SK-N-SH (cell line): ENCODE results near the gene ARHGAP44. TPM values are rescaled to one million over a fixed set of nuclear protein-coding genes. Genes with fewer than 3 reads are reported as not detected.

ENCODE experiments used
- CTCF ChIA-PET: fragments of 300-600, 350-600 bp; formaldehyde crosslinking; extraction: SDS; loops from one replicate; lab custom pipeline; 2021; lab: Yijun Ruan, JAX
- POLR2A ChIA-PET: fragments of 350-600 bp; sonication (Branson Sonifier 250); formaldehyde crosslinking; extraction: SDS; loops from one replicate; lab custom pipeline; 2020; ENCODE audit warnings: antibody characterized with exemption, inconsistent platforms; lab: Yijun Ruan, JAX
- DNase-seq: peaks from one replicate; pipeline ENCODE4 v3.0.0; 2012
- H2AFZ ChIP-seq: fragments of 200-600 bp; sonication (generic); 2 replicates; pipeline ENCODE4 v1.8.1; 2016; ENCODE audit warnings: antibody characterized with exemption, mild to moderate bottlenecking, low read depth
- H3F3A ChIP-seq: fragments of 200-600 bp; sonication (generic); replicated peaks from 2 replicates; pipeline ENCODE3; 2016; ENCODE audit warnings: antibody characterized with exemption, mild to moderate bottlenecking; ENCODE audit not compliant: insufficient read depth
- H3K27ac ChIP-seq, 2 experiments: fragments of 200-500 bp in 1 of 2; fragments of 200-600 bp in 1 of 2; sonication (Bioruptor generic) in 1 of 2; sonication (generic), shearing (Covaris generic) in 1 of 2; 2 replicates each; pipeline versions ENCODE4 v1.5.1 to v1.6.1; 2014 to 2016; ENCODE audit warnings: low read depth in 2 of 2, inconsistent platforms in 1 of 2, low read length in 1 of 2, mild to moderate bottlenecking in 1 of 2, mixed read lengths in 1 of 2
- H3K27me3 ChIP-seq: fragments of 200-600 bp; sonication (generic), shearing (Covaris generic); 2 replicates; pipeline ENCODE4 v1.6.1; 2016; ENCODE audit warnings: mixed run types; ENCODE audit not compliant: insufficient read depth
- H3K36me3 ChIP-seq, 2 experiments: fragments of 200-500 bp in 1 of 2; fragments of 200-600 bp in 1 of 2; sonication (Bioruptor generic) in 1 of 2; sonication (generic) in 1 of 2; replicated peaks in 1 of 2; 2 replicates each; pipeline versions ENCODE3 to v1.5.1; 2014 to 2016; ENCODE audit warnings: low read length in 1 of 2, mild to moderate bottlenecking in 1 of 2; ENCODE audit not compliant: insufficient read depth in 2 of 2, control insufficient read depth in 1 of 2
- H3K4me1 ChIP-seq, 2 experiments: fragments of 200-500 bp in 1 of 2; fragments of 200-600 bp in 1 of 2; sonication (Bioruptor generic) in 1 of 2; sonication (generic), shearing (Covaris generic) in 1 of 2; 2 replicates each; pipeline versions ENCODE4 v1.5.1 to v1.6.1; 2014 to 2016; ENCODE audit warnings: low read depth in 1 of 2, low read length in 1 of 2, mixed run types in 1 of 2; ENCODE audit not compliant: insufficient read depth in 2 of 2, control insufficient read depth in 1 of 2
- H3K4me2 ChIP-seq: fragments of 200-600 bp; sonication (generic), shearing (Covaris generic); 2 replicates; pipeline ENCODE4 v1.6.1; 2017; ENCODE audit warnings: mixed run types
- H3K4me3 ChIP-seq, 2 experiments: fragments of 200-500 bp in 1 of 2; fragments of 200-600 bp in 1 of 2; sonication (Bioruptor generic) in 1 of 2; sonication (generic), shearing (Covaris generic) in 1 of 2; 2 replicates each; pipeline versions ENCODE4 v1.5.1 to v1.8.1; 2014 to 2016; ENCODE audit warnings: low read depth in 2 of 2, inconsistent platforms in 1 of 2, low read length in 1 of 2, mild to moderate bottlenecking in 1 of 2, mixed read lengths in 1 of 2, moderate library complexity in 1 of 2
- H3K79me2 ChIP-seq: fragments of 200-600 bp; sonication (generic); 2 replicates; pipeline ENCODE4 v1.8.1; 2017; ENCODE audit warnings: mild to moderate bottlenecking; ENCODE audit not compliant: insufficient read depth
- H3K9ac ChIP-seq: fragments of 200-600 bp; sonication (generic); 2 replicates; pipeline ENCODE4 v1.6.1; 2017; ENCODE audit warnings: mixed run types
- H3K9me2 ChIP-seq: fragments of 200-600 bp; sonication (generic); 2 replicates; pipeline ENCODE4 v1.6.1; 2017; ENCODE audit warnings: mixed run types
- H3K9me3 ChIP-seq: fragments of 200-600 bp; sonication (generic); 2 replicates; pipeline ENCODE4 v1.6.1; 2017; ENCODE audit warnings: mixed run types, mild to moderate bottlenecking, moderate library complexity
- H4K20me1 ChIP-seq: fragments of 200-600 bp; sonication (generic); 2 replicates; pipeline ENCODE4 v1.6.1; 2017; ENCODE audit warnings: mild to moderate bottlenecking, mixed run types; ENCODE audit not compliant: insufficient read depth
- ELF1 ChIP-seq: IDR thresholded peaks from 2 replicates; pipeline ENCODE4 v1.4.0; 2012
- FOSL2 ChIP-seq: IDR thresholded peaks from 2 replicates; pipeline ENCODE4 v1.4.0; 2012; ENCODE audit warnings: low read depth, mild to moderate bottlenecking, moderate library complexity, borderline replicate concordance
- FOXJ3 ChIP-seq: sonication (generic); formaldehyde crosslinking; IDR thresholded peaks from 2 replicates; pipeline ENCODE4 v1.5.1; 2020; ENCODE audit warnings: mild to moderate bottlenecking, missing genetic modification reagents
- FOXM1 ChIP-seq: IDR thresholded peaks from 2 replicates; pipeline ENCODE4 v1.4.0; 2012; ENCODE audit warnings: low read depth, mild to moderate bottlenecking
- GABPA ChIP-seq: IDR thresholded peaks from 2 replicates; pipeline ENCODE4 v1.4.0; 2012; ENCODE audit warnings: low read depth, mild to moderate bottlenecking
- GATA2 ChIP-seq: sonication (generic); formaldehyde crosslinking; IDR thresholded peaks from 2 replicates; pipeline ENCODE4 v1.5.0; 2020; ENCODE audit warnings: mild to moderate bottlenecking, missing genetic modification reagents
- MEF2A ChIP-seq: IDR thresholded peaks from 2 replicates; pipeline ENCODE4 v1.4.0; 2012; ENCODE audit warnings: low read depth, borderline replicate concordance
- MXI1 ChIP-seq: IDR thresholded peaks from 2 replicates; pipeline ENCODE4 v1.6.1; 2012; ENCODE audit warnings: mild to moderate bottlenecking, low read depth, low read length, improper control_type of control experiment
- RFX5 ChIP-seq: IDR thresholded peaks from 2 replicates; pipeline ENCODE4 v1.6.1; 2012; ENCODE audit warnings: mild to moderate bottlenecking, improper control_type of control experiment, low read length
- SIN3A ChIP-seq: IDR thresholded peaks from 2 replicates; pipeline ENCODE4 v1.6.1; 2012; ENCODE audit warnings: low read depth, mild to moderate bottlenecking, low read length, moderate library complexity, borderline replicate concordance
- TEAD4 ChIP-seq: IDR thresholded peaks from 2 replicates; pipeline ENCODE4 v1.4.0; 2012; ENCODE audit warnings: mild to moderate bottlenecking, borderline replicate concordance; ENCODE audit not compliant: insufficient read depth
- WGBS: methylation state at CpG from one replicate; pipeline ENCODE4 v1.1.6; 2017; ENCODE audit warnings: low lambda C conversion rate; 5-methylcytosine and 5-hydroxymethylcytosine counted together
- polyA plus RNA-seq, 3 experiments: library from polyadenylated mRNA; depleted of rRNA; stranded (reverse); fragments of >200 nt; gene quantifications; 2 replicates each; pipeline ENCODE4 v1.2.3, GENCODE V29; 2012
- small RNA-seq, 7 experiments: library from RNA; depleted of rRNA; stranded (forward); fragments of <200 nt; gene quantifications; one replicate each; pipeline ENCODE3, GENCODE V24; 2012
- TF ChIP-seq, protein P1 (sequence below): fragments of 150-350 bp; IDR thresholded peaks from 2 replicates; pipeline ENCODE4 v1.6.1; 2016; ENCODE audit warnings: mild to moderate bottlenecking, low read depth, low read length
- TF ChIP-seq, protein P2 (sequence below): IDR thresholded peaks from 2 replicates; pipeline ENCODE4 v1.4.0; 2012; ENCODE audit warnings: low read depth
- TF ChIP-seq, protein P3 (sequence below): fragments of 150-350 bp; IDR thresholded peaks from 2 replicates; pipeline ENCODE4 v1.6.1; 2017; ENCODE audit warnings: antibody characterized with exemption, low read length, low read depth, borderline replicate concordance

ARHGAP44 gene
- polyA plus RNA-seq, 1 of the 3 experiments (the other 2 are of a cell fraction): 0.28 TPM

DNA sequence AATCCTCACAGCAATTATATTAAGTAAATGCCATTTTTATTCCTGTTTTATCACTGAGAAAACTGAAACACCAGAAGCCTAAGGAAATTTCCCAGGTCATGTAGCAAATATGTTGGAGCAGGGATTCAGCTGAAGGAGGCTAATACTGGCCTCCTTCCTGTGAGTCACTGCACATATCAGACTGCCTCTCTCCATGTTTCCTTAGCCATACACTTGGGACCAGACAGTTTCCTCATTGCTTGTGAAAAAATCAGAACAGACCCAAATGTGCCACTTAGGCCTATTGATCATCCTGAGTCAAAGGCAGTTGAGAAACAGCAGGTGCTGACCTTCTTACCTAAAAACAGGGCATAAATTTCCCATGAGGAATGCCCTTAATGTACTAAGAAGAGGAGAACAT is 247.5 kb downstream of the ARHGAP44 start:
- Histone ChIP-seq H3K27ac (no peak overlapping the region), H3K9ac (no peak overlapping the region), H3K9me2 (no peaks in the 10 kb centered on the region), H3K79me2 (no peaks in the 10 kb centered on the region), H3K4me2 (no peak overlapping the region), H3K4me1 (no peaks in the 10 kb centered on the region), H3K27me3 (peaks cover 7% of the 10 kb centered on the region; the same call in 1 of the 2 replicates), H2AFZ (no peak overlapping the region), H3K4me3 (no peak overlapping the region)
- TF ChIP-seq, protein P1, sequence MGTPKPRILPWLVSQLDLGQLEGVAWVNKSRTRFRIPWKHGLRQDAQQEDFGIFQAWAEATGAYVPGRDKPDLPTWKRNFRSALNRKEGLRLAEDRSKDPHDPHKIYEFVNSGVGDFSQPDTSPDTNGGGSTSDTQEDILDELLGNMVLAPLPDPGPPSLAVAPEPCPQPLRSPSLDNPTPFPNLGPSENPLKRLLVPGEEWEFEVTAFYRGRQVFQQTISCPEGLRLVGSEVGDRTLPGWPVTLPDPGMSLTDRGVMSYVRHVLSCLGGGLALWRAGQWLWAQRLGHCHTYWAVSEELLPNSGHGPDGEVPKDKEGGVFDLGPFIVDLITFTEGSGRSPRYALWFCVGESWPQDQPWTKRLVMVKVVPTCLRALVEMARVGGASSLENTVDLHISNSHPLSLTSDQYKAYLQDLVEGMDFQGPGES: no peak
- TF ChIP-seq GABPA (no peak), FOXJ3 (no peak), SIN3A (no peak)
- TF ChIP-seq, all 33 proteins: peak for 0
- no peak for DNase-seq
- H4K20me1 ChIP-seq: no peaks in the 10 kb centered on the region
- H3F3A ChIP-seq: no peaks in the 10 kb centered on the region
- no peaks in the 10 kb centered on the region for H3K9me3 ChIP-seq
- H3K36me3 ChIP-seq: no peaks in the 10 kb centered on the region
- ChIA-PET POLR2A (no interaction called here), CTCF (no interaction called here)

DNA sequence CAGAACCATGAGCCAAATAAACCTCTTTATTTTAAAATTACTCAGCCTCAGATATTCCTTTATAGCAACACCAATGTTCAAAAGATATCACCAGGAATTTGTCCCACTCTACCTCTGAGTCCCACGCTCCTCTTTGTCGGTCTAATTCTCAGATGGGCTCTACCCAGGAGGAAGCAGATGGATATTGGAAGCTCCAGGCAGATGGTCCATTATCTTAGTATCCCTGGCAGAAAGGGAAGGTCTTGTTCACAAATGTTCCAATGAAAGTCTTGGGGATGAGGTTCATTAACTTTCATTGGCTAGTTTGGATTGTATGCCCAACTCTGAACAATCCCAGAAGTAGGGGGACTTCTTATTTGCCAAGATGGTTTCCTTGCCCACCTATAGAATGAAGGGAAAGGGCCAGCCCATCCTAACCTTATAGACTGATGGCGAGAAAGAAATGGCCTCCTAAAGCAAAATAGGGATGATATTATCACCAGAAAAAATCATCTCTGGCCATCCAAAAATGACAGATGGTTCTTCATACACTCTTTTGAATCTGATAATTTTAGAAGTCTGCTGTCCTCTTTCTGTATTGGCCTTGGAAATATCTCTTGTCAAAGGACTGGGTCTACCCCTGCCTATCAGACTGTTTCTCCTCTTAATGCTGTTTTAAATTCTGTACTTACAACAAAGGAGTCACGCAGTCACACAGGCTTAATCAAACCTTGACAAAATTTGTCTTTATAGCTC is 249.8 kb downstream of the ARHGAP44 start:
- TF ChIP-seq FOSL2: no peak
- TF ChIP-seq, protein P2, sequence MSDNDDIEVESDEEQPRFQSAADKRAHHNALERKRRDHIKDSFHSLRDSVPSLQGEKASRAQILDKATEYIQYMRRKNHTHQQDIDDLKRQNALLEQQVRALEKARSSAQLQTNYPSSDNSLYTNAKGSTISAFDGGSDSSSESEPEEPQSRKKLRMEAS: no peak
- no peak for TF ChIP-seq MEF2A
- no peak for TF ChIP-seq GATA2 (CRISPR knock-in tag)
- no peak for TF ChIP-seq RFX5
- TF ChIP-seq GABPA: no peak
- TF ChIP-seq MXI1: no peak
- no peak for TF ChIP-seq ELF1
- no peak for TF ChIP-seq FOXM1
- TF ChIP-seq, protein P3, sequence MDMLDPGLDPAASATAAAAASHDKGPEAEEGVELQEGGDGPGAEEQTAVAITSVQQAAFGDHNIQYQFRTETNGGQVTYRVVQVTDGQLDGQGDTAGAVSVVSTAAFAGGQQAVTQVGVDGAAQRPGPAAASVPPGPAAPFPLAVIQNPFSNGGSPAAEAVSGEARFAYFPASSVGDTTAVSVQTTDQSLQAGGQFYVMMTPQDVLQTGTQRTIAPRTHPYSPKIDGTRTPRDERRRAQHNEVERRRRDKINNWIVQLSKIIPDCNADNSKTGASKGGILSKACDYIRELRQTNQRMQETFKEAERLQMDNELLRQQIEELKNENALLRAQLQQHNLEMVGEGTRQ: no peak
- TF ChIP-seq TEAD4: no peak
- WGBS: 26% methylated on average over 4 of the region's 4 CpGs
- H3K9ac ChIP-seq: no peak overlapping the region
- CTCF ChIA-PET: interaction anchor here (1.4 to 4.6 kb wide), 3 partner anchors 8 to 76 kb away, joined by 3 to 57 read pairs (median 14); partner anchors contain the start of gene ELAC2
- H3K4me1 ChIP-seq: peaks cover 0 to 3% of the 10 kb centered on the region in 2 experiments; a peak in 2 of 4 replicates
- no peaks in the 10 kb centered on the region for H3F3A ChIP-seq
- no peak overlapping the region for H3K27ac ChIP-seq
- H3K4me2 ChIP-seq: no peak overlapping the region
- no peaks in the 10 kb centered on the region for H4K20me1 ChIP-seq
- POLR2A ChIA-PET: no interaction called here
- H3K79me2 ChIP-seq: no peaks in the 10 kb centered on the region
- no peak overlapping the region for H3K4me3 ChIP-seq
- H3K9me2 ChIP-seq: no peaks in the 10 kb centered on the region
- no peaks in the 10 kb centered on the region for H3K36me3 ChIP-seq
- no peaks in the 10 kb centered on the region for H3K9me3 ChIP-seq
- peaks cover 19% of the 10 kb centered on the region; the same call in 1 of the 2 replicates for H3K27me3 ChIP-seq
- no peak for DNase-seq
- H2AFZ ChIP-seq: no peak overlapping the region

Small RNA genes within 50 kb of the gene (small RNA-seq; reads per million reads assigned to genes)
- 0 reads per million in 7 experiments for gene MIR1269B

Other genes starting within 250 kb of the ARHGAP44 start
- not detected in 2 replicates for gene MYOCD, start 123.6 kb upstream of the ARHGAP44 start, polyA plus RNA-seq (2012; rRNA removed)
- 77.6 and 95.8 TPM in 2 replicates for gene ELAC2, start 228.5 kb downstream of the ARHGAP44 start, polyA plus RNA-seq (2012; rRNA removed)